Measurements from ENCODE around the gene PTMS. TPM values are rescaled to one million over a fixed set of nuclear protein-coding genes. Genes with fewer than 3 reads are reported as not detected.

The PTMS gene
- total and polyA plus RNA-seq, 2 donors (not counting 3 experiments of a cell fraction or from before 2014, with no cell fraction given), result 555 to 661 TPM

GRCh38 chr12:6759741-6760140 is 6.4 kb upstream of the PTMS start:
- Histone ChIP-seq H3K36me3 (ENCODE audit: control insufficient read depth in 2 of 2, extremely low read depth in 1 of 2, insufficient read depth in 2 of 2, low read length in 2 of 2) (no peaks in the 10 kb centered on the region), H3K9me1 (replicated peaks; ENCODE audit: control insufficient read depth, extremely low read depth, insufficient read depth, low read length) (no peaks in the 10 kb centered on the region), H3K4me3 (replicated peaks in 1 of 3; ENCODE audit: insufficient read depth in 1 of 3, low read depth in 1 of 3, low read length in 3 of 3) (no peak overlapping the region), H3K9ac (replicated peaks; ENCODE audit: extremely low read depth, insufficient read depth, low read length) (no peak overlapping the region), H3K9me3 (replicated peaks; ENCODE audit: control insufficient read depth, insufficient read depth, low read length) (no peaks in the 10 kb centered on the region), H2AFZ (ENCODE audit: low read depth, low read length) (no peak overlapping the region), H3K27me3 (ENCODE audit: control insufficient read depth in 2 of 2, insufficient read depth in 2 of 2, low read length in 2 of 2) (peaks cover 0 to 2% of the 10 kb centered on the region in 2 experiments), H3K27ac (ENCODE audit: insufficient read depth, low read depth, low read length) (no peak overlapping the region), H3K4me1 (ENCODE audit: control insufficient read depth, extremely low read depth, insufficient read depth, low read length) (peaks cover 13% of the 10 kb centered on the region), H3K4me2 (ENCODE audit: insufficient read depth, low read length) (no peak overlapping the region), H3K79me2 (ENCODE audit: control insufficient read depth, insufficient read depth, low read length) (no peaks in the 10 kb centered on the region), H4K20me1 (replicated peaks; ENCODE audit: control insufficient read depth, extremely low read depth, insufficient read depth, low read length) (no peaks in the 10 kb centered on the region)
- FAIRE-seq, result no peak
- DNase-seq (ENCODE audit: low read depth, low spot score), result no peak
- no peak for TF ChIP-seq MYC (IDR thresholded peaks at IDR 0.05; ENCODE audit: low read depth, low read length)
- no peak for TF ChIP-seq JUN (IDR thresholded peaks at IDR 0.05; ENCODE audit: borderline replicate concordance, insufficient read depth, insufficient read length, low read depth)
- no peak for TF ChIP-seq EZH2 (IDR thresholded peaks at IDR 0.05; ENCODE audit: borderline replicate concordance, low read depth, low read length, severe bottlenecking)
- TF ChIP-seq POLR2AphosphoS5 (IDR thresholded peaks at IDR 0.05; ENCODE audit: insufficient read depth, low read depth, low read length), result no peak
- TF ChIP-seq FOS (IDR thresholded peaks at IDR 0.05; ENCODE audit: borderline replicate concordance, insufficient read depth, low read length), result no peak
- no peak for TF ChIP-seq CTCF (IDR thresholded peaks at IDR 0.05; ENCODE audit: extremely low read depth in 1 of 2, insufficient read depth in 1 of 2, low read depth in 1 of 2, low read length in 2 of 2)
- TF ChIP-seq GATA2 (IDR thresholded peaks at IDR 0.05; ENCODE audit: insufficient read depth, insufficient read length, low read depth, low read length), result no peak
- no peak for TF ChIP-seq MAX (IDR thresholded peaks at IDR 0.05; ENCODE audit: insufficient read depth, insufficient read length)
- TF ChIP-seq POLR2A (IDR thresholded peaks at IDR 0.05; ENCODE audit: low read depth, low read length), result no peak
- dilution Hi-C loops (cut with MboI; ENCODE audit: extremely low pct_ligation_motif_present, low sequenced_read_pairs), result no loop called here
- intact Hi-C loops (cut with micrococcal nuclease), result no loop called here
- POLR2A ChIA-PET, result interaction anchor here (0.7 kb wide), 1 partner anchor 363 kb away, joined by 3 read pairs; no protein-coding TSS in a partner anchor
- BruUV-seq (replicated peaks), result no TSS peak
- CTCF ChIA-PET, result interaction anchor here (1.2 kb wide), 1 partner anchor 19 kb away, joined by 3 read pairs; no protein-coding TSS in a partner anchor
